HG03159 (cell line): ENCODE data around the gene KCNMB3.
"Not testable (repeated sequence)": the region's sequence is repeated elsewhere in the genome, so short reads cannot be mapped to it uniquely, and the experiment has no call there.

Source experiments
- ATAC-seq: cut with Tn5 transposase; IDR thresholded peaks from one replicate; pipeline ENCODE4 v1.9.1; 2021; ENCODE audit warnings: mild to moderate bottlenecking, moderate library complexity; ENCODE audit not compliant: unreplicated experiment

The KCNMB3 gene

GRCh38 chr3:179265092-179265491 lies 14.2 kb upstream of the KCNMB3 start:
- no peak for ATAC-seq

- no peak for ATAC-seq
Measured at GRCh38 chr3:179264449-179264848, 13.5 kb upstream of the KCNMB3 start.

- no peak for ATAC-seq
Measured at GRCh38 chr3:179263134-179263533, 12.2 kb upstream of the KCNMB3 start.

GRCh38 chr3:179260949-179261765 lies 10.2 kb upstream of the KCNMB3 start:
- peak; percentile 90 for ATAC-seq

GRCh38 chr3:179259959-179260756 lies 9.2 kb upstream of the KCNMB3 start:
- ATAC-seq = not testable (repeated sequence)

GRCh38 chr3:179258820-179259219 lies 7.9 kb upstream of the KCNMB3 start:
- no peak for ATAC-seq

- ATAC-seq = not testable (repeated sequence)
Measured at GRCh38 chr3:179257742-179258141, 6.8 kb upstream of the KCNMB3 start.

- ATAC-seq = no peak
Measured at GRCh38 chr3:179256813-179257212, 5.9 kb upstream of the KCNMB3 start.

GRCh38 chr3:179247289-179248015 lies 3.5 kb downstream of the KCNMB3 start:
- ATAC-seq = no peak

- ATAC-seq = no peak
Measured at GRCh38 chr3:179244878-179245277, 6.0 kb downstream of the KCNMB3 start.

GRCh38 chr3:179242859-179243258 lies 8.1 kb downstream of the KCNMB3 start:
- ATAC-seq = not testable (repeated sequence)

GRCh38 chr3:179240299-179240698 lies 10.6 kb downstream of the KCNMB3 start:
- ATAC-seq = not testable (repeated sequence)

- peak; percentile 88 for ATAC-seq
Measured at GRCh38 chr3:179236669-179237301, 14.1 kb downstream of the KCNMB3 start.

GRCh38 chr3:179234199-179234598 lies 16.7 kb downstream of the KCNMB3 start:
- no peak for ATAC-seq

- ATAC-seq = no peak
Measured at GRCh38 chr3:179233043-179233442, 17.9 kb downstream of the KCNMB3 start.

- ATAC-seq = no peak
Measured at GRCh38 chr3:179229177-179229576, 21.7 kb downstream of the KCNMB3 start.

GRCh38 chr3:179227349-179227748 lies 23.6 kb downstream of the KCNMB3 start:
- no peak for ATAC-seq

- no peak for ATAC-seq
Measured at GRCh38 chr3:179224584-179224983, 26.3 kb downstream of the KCNMB3 start.

GRCh38 chr3:179223548-179223947 lies 27.4 kb downstream of the KCNMB3 start:
- ATAC-seq = no peak

GRCh38 chr3:179218213-179218612 lies 32.7 kb downstream of the KCNMB3 start:
- ATAC-seq = not testable (repeated sequence)

GRCh38 chr3:179215550-179215949 lies 35.4 kb downstream of the KCNMB3 start:
- not testable (repeated sequence) for ATAC-seq
